Stimulated activated memory B cell treated with anti-CD40 and anti-IgM and Interleukin-4, amounts not matched to agents 10 μg/mL and 1 μg/mL and 100 μg/mL, for 72 hours (primary cell): ENCODE measurements around the gene CGAS.
"Not testable (repeated sequence)": the region's sequence is repeated elsewhere in the genome, so short reads cannot be mapped to it uniquely, and the experiment has no call there.

ENCODE experiments used
- ATAC-seq: fragments of 150-1000 bp; cut with Tn5 transposase; 2 replicates; pipeline ENCODE4 v1.10.0; 2021
- H3K27ac Mint-ChIP-seq: one replicate; pipeline ENCODE4 v1.8.0; 2022; ENCODE audit warnings: mild to moderate bottlenecking, mixed read lengths
- H3K27me3 Mint-ChIP-seq: one replicate; pipeline ENCODE4 v1.8.0; 2022; ENCODE audit warnings: mixed read lengths
- H3K36me3 Mint-ChIP-seq: one replicate; pipeline ENCODE4 v1.8.0; 2022; ENCODE audit warnings: mixed read lengths
- H3K4me1 Mint-ChIP-seq: one replicate; pipeline ENCODE4 v1.8.0; 2022; ENCODE audit warnings: mixed read lengths
- H3K4me3 Mint-ChIP-seq: one replicate; pipeline ENCODE4 v1.8.0; 2022; ENCODE audit warnings: mild to moderate bottlenecking, moderate library complexity, mixed read lengths
- H3K9me3 Mint-ChIP-seq: one replicate; pipeline ENCODE4 v1.8.0; 2022; ENCODE audit warnings: mixed read lengths

CGAS gene

DNA sequence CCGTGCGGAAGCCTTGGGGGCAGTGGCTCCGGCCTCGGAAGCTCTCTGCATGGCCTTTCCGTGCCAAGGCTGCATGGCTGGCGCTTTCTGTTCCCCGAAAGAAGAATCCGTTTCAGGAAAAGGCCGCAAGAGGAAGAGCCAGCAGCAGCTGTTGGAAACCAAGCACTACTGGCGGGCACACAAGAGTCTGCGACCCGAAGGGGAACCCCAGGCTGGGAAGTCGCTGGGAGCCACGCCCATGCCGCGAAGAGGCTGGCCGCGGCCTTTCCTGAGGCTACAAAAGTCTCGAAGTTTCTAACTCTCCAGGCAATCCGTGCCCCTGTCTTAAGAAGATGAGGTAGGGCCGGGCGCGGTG is at the start of gene CGAS:
CGAS (minus strand) TSS at position 191 of the 355 bp plus-strand sequence; CDS start at position 75, 116 bp downstream.
- Mint-ChIP-seq H3K27ac (peak within 1 kb of the TSS; percentile 96), H3K4me1 (peaks cover 28% of the 10 kb centered on the region), H3K9me3 (no peaks in the 10 kb centered on the region), H3K4me3 (peak within 1 kb of the TSS; percentile 91), H3K36me3 (peaks cover 25% of the 10 kb centered on the region), H3K27me3 (no peaks in the 10 kb centered on the region)
- ATAC-seq = peak; percentile 91

DNA sequence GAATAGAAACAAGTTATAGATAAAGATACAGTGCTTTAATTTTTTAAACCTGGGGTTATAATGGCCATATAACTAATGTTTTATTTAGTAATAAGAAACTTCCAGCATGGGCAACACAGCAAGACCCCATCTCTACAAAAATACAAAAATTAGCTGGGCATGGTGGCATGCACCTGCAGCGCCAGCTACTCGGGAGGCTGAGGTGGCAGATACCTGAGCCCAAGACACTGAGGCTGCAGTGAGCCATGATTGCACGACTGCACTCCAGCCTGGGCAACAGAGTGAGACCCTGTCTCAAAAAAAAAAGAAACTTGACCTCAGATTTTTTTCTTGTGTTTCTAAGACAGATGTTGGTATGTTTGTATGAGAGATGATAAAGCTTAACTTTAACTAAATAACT is 45.8 kb upstream of the CGAS start:
- no peak for ATAC-seq
- Mint-ChIP-seq H3K4me3 (no peak overlapping the region), H3K36me3 (peaks cover 16% of the 10 kb centered on the region), H3K27me3 (no peaks in the 10 kb centered on the region), H3K4me1 (no peaks in the 10 kb centered on the region), H3K27ac (no peak overlapping the region), H3K9me3 (no peaks in the 10 kb centered on the region)

DNA sequence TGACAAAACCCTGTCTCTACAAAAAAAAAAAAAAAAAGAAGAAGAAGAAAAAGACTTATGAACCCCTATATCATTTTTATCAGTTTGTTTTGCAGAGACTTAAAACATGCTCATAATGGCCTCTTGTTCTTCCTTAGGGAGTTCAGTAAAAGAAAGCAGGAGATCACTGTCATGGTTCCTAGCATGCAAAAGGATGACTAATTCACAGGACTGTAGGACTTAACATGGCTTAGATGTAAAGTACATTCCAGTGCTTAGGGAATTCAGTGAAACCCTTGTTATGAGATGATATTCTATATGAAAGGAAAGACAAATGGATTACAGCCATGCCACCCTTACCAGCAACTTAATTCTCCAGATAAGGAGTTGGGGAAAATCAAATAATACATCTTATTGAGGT is 39.3 kb upstream of the CGAS start:
- ATAC-seq = no peak
- H3K36me3 Mint-ChIP-seq = peaks cover 53% of the 10 kb centered on the region
- H3K27ac Mint-ChIP-seq = no peak overlapping the region
- no peaks in the 10 kb centered on the region for H3K9me3 Mint-ChIP-seq
- no peak overlapping the region for H3K4me3 Mint-ChIP-seq
- no peaks in the 10 kb centered on the region for H3K27me3 Mint-ChIP-seq
- H3K4me1 Mint-ChIP-seq = no peaks in the 10 kb centered on the region

DNA sequence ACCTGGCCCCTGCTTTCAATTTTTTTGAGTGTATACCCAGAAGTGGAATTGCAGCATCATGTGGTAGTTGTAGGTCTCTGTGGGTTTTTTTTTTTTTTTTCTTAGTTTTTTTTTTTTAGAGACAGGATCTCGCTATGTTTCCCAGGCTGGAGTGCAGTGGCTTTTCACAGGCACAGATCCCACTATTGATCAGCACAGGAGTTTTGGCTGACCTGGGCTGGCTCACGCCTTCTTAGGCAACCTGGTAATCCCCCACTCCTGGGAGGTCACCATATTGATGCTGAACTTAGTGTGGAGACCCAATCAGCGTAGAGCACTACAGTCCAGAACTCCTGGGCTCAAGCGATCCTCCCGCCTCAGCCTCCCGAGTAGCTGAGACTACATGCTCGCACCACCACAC is 35.4 kb upstream of the CGAS start:
- H3K4me1 Mint-ChIP-seq = no peaks in the 10 kb centered on the region
- no peaks in the 10 kb centered on the region for H3K27me3 Mint-ChIP-seq
- no peak overlapping the region for H3K27ac Mint-ChIP-seq
- no peak overlapping the region for H3K4me3 Mint-ChIP-seq
- H3K9me3 Mint-ChIP-seq = no peaks in the 10 kb centered on the region
- peaks cover 52% of the 10 kb centered on the region for H3K36me3 Mint-ChIP-seq
- ATAC-seq = no peak

DNA sequence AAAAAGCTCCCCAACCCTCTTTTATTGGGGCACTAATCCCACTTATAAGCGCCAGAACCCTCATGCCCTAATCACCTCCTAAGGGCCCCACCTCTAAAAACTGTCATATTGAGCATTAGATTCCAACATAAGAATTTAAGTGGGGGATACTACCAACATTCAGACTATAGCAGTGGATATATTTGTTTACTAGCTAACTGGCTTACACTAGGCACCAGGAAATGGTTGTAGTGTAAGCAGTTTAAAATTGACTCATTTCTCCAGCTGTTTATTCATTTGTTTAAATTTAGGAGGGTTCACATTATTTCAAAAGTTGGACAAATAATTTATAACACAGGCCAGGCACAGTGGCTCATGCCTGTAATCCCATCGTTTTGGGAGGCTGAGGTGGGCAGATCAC is 32.3 kb upstream of the CGAS start:
- Mint-ChIP-seq H3K4me1 (no peaks in the 10 kb centered on the region), H3K27ac (no peak overlapping the region), H3K36me3 (peaks cover 51% of the 10 kb centered on the region), H3K9me3 (no peaks in the 10 kb centered on the region), H3K4me3 (no peak overlapping the region), H3K27me3 (no peaks in the 10 kb centered on the region)
- no peak for ATAC-seq

DNA sequence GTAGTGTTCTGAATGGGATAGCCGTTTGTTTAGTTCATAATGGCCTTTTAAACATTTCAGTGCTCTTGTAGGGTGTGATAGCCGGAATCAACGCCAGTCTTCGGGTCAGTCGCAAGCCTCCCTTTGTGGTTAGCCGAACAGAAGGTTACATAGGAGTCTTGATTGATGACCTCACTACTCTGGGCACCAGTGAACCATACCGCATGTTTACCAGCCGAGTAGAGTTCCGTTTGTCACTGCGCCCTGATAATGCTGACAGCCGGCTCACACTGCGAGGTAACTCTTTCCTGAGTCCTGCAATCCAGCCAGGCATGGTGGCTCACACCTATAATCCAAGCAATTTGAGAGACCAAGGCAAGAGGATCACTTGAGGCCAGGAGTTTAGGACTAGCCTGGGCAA is 29.9 kb upstream of the CGAS start:
- H3K36me3 Mint-ChIP-seq = peaks cover 42% of the 10 kb centered on the region
- H3K9me3 Mint-ChIP-seq = no peaks in the 10 kb centered on the region
- H3K27me3 Mint-ChIP-seq = no peaks in the 10 kb centered on the region
- H3K27ac Mint-ChIP-seq = no peak overlapping the region
- ATAC-seq = no peak
- no peak overlapping the region for H3K4me3 Mint-ChIP-seq
- no peaks in the 10 kb centered on the region for H3K4me1 Mint-ChIP-seq

DNA sequence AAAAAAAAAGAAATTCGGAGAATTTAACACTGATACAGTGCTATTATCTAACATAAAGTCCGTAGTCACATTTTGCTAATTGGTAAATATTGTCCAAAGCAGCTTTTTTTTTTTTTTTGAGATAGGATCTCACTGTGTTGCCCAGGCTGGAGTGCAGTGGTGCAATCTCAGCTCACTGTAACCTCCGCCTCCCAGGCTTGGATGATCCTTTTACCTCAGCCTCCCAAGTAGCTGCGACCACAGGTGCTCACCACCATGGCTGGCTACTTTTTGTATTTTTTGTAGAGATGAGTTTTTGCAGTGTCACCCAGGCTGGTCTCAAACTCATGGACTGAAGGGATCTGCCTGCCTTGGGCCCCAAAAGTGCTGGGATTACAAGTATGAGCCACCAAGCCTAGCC is 25.3 kb upstream of the CGAS start:
- H3K4me1 Mint-ChIP-seq = peaks cover 11% of the 10 kb centered on the region
- no peaks in the 10 kb centered on the region for H3K27me3 Mint-ChIP-seq
- ATAC-seq = no peak
- H3K9me3 Mint-ChIP-seq = no peaks in the 10 kb centered on the region
- H3K27ac Mint-ChIP-seq = no peak overlapping the region
- peaks cover 40% of the 10 kb centered on the region for H3K36me3 Mint-ChIP-seq
- H3K4me3 Mint-ChIP-seq = no peak overlapping the region

DNA sequence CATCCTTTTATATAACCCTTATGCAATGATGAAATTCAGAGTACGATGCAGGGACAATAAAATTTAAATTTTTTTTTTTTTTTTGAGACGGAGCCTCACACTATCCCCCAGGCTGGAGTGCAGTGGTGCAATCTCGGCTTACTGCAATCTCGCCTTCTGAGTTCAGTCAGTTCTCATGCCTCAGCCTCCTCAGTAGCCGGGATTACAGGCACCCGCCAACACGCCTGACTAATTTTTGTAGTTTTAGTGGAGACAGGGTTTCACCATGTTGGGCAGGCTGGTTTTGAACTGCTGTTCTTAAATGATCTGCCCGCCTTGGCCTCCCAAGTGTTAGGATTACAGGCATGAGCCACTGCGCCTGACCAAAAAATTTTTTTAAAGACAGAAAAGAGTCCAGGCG is 24.6 kb upstream of the CGAS start:
- no peaks in the 10 kb centered on the region for H3K9me3 Mint-ChIP-seq
- peaks cover 18% of the 10 kb centered on the region for H3K4me1 Mint-ChIP-seq
- H3K36me3 Mint-ChIP-seq = peaks cover 40% of the 10 kb centered on the region
- no peak for ATAC-seq
- H3K27ac Mint-ChIP-seq = no peak overlapping the region
- H3K4me3 Mint-ChIP-seq = no peak overlapping the region
- H3K27me3 Mint-ChIP-seq = no peaks in the 10 kb centered on the region

DNA sequence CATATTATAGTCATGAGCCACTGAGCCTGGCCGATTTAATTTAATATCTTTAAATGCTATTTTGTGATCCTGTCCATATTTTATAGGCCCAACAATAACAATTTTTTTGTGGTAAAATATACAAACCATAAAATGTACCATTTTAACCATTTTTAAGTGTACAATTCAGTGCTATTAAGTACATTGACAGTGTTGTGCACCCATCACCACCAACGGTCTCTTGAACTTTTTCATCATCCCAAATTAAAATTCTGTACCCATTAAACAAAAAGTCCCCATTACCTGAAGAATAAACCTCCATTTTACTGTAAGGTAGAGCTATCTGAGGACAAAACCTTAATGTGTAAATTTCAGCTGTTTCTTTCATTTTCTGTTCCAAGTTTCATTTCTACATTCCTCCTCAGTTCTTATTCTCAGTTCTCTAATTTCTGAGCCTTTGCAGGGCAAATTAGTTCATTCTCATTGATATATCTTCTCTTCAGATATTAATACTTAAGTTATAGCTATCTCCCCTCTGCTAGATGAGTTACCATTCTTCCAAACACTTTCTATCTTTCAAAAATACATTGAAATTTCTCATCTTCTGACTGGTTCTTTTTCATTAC is 19.7 kb upstream of the CGAS start:
- peaks cover 34% of the 10 kb centered on the region for H3K36me3 Mint-ChIP-seq
- peak; percentile 92 for ATAC-seq

DNA sequence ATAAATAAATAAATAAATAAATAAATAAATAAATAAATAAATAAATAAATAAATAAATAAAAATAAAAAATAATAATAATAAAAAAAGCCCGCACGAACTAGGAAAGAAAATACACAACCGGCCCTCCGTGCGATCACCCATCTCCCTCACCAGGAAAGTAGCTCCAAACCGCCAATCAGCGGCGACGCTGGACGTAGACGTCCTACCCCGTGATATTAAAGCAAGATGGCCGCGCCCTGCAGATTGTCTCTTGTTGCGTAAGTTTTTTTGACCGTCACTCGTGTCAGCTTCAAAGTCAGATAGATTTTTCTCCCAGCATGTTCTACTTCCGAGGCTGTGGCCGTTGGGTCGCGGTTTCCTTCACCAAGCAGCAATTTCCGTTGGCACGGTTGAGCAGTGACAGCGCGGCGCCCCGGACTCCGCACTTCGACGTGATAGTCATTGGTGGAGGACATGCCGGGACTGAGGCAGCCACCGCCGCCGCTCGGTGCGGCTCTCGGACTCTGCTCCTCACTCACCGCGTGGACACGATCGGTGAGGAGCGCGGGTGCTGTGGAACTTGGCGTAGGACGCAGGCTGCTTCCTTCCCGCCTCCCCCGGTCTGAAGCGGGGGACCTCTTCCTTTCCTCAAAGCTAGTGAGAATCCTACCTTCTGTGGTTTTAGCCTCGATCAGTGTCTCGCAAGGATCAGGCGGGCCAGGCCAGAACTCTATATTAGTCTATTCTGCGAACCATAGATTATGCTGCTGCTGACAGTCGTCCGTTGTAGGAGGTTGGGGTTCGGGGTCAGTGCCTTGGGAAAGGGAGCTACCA is 9.6 kb upstream of the CGAS start, which contains the start of gene MTO1:
MTO1 (plus strand) TSS at position 201 of the 814 bp plus-strand sequence; CDS start at position 319, 118 bp downstream.
- ATAC-seq = peak; percentile 96
- Mint-ChIP-seq H3K27me3 (no peaks in the 10 kb centered on the region), H3K9me3 (no peaks in the 10 kb centered on the region), H3K27ac (peak within 1 kb of the TSS; percentile 98), H3K36me3 (peaks cover 10% of the 10 kb centered on the region), H3K4me3 (peak within 1 kb of the TSS; percentile 98), H3K4me1 (peaks cover 33% of the 10 kb centered on the region)

More for the DNA sequence above, 19.7 kb upstream of the CGAS start:
- H3K27ac Mint-ChIP-seq = peak overlapping the region; percentile 75
- H3K4me1 Mint-ChIP-seq = peaks cover 31% of the 10 kb centered on the region
- no peaks in the 10 kb centered on the region for H3K27me3 Mint-ChIP-seq
- peak overlapping the region; percentile 59 for H3K4me3 Mint-ChIP-seq
- no peaks in the 10 kb centered on the region for H3K9me3 Mint-ChIP-seq

DNA sequence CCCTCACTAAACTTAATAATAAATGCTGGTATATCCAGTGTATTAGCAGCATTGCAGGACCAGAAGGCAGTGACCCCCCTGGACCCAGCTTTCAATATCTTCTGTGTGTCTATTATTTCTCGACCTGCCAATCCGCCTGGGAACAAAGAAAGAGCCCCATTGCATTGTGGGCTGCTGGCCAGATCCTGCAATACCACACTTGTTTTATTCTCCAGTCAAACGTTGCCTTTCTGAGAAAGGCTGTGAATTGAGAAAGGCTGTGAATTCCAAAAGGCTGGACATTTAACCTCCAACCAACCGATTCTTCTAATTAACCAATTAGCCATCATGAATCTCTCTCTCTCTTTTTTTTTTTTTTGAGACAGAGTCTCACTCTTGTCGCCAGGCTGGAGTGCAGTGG is 8.0 kb upstream of the CGAS start:
- H3K9me3 Mint-ChIP-seq = no peaks in the 10 kb centered on the region
- H3K4me1 Mint-ChIP-seq = peaks cover 34% of the 10 kb centered on the region
- no peaks in the 10 kb centered on the region for H3K36me3 Mint-ChIP-seq
- H3K27me3 Mint-ChIP-seq = no peaks in the 10 kb centered on the region
- H3K4me3 Mint-ChIP-seq = peak overlapping the region; percentile 58
- ATAC-seq = no peak
- peak overlapping the region; percentile 98 for H3K27ac Mint-ChIP-seq

DNA sequence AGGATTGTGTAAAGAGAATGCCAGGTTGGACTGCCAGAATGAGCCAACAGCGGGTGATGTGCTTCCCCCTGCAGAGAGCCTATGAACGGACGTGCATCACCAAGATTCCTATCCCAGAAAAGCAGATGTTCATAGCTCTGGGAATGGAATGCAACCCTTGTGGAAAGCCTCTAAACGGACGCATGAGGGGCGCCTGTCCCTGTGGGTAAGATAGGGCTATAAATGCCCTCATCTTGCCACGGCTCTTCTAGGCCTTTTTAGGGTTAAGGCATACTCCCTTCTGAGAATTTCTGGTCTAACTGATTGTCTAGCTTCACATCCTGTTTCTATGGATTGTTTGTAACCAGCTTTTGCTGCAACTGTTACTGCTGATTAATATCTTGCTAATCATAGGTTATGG is 7.4 kb upstream of the CGAS start:
- H3K4me3 Mint-ChIP-seq, H3K27me3 Mint-ChIP-seq, H3K9me3 Mint-ChIP-seq, H3K36me3 Mint-ChIP-seq, ATAC-seq: not testable (repeated sequence)
- Mint-ChIP-seq H3K4me1 (peaks cover 34% of the 10 kb centered on the region), H3K27ac (peak overlapping the region; percentile 98)

DNA sequence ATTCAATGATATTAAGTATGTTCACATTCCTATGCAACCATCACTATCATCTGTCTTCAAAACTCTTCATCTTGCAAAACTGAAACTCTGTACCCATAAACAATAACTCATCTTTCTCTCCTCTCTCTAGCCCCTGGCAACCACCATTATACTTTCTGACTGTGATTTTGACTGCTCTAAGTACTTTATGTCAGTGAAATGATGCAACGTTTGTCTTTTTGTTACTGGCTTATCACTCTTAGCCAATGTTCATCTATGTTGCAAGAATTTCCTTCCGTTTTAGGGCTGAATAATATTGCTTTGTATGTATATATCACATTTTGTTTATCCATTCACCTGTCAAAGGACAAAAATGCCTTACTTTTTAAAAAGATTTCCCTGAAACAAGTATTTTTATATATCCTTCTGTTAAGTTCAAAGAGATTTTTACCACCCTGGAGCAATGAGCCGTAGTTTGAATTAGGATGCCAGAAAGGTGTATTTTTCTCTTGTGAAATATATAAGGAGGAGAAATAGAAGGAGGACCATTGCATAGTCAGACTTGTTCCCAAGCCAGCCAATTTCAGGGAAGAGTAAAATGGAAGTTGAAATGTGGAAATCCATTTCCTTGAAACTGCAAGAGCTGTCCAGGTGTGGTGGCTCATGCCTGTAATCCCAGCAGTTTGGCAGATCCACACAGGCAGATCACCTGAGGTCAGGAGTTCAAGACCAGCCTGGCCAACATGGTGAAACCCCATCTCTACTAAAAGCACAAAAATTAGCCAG is 4.0 kb upstream of the CGAS start:
- Mint-ChIP-seq H3K27ac (no peak overlapping the region), H3K27me3 (no peaks in the 10 kb centered on the region), H3K4me3 (no peak overlapping the region), H3K36me3 (peaks cover under 1% of the 10 kb centered on the region), H3K4me1 (peaks cover 25% of the 10 kb centered on the region), H3K9me3 (no peaks in the 10 kb centered on the region)
- ATAC-seq = no peak

DNA sequence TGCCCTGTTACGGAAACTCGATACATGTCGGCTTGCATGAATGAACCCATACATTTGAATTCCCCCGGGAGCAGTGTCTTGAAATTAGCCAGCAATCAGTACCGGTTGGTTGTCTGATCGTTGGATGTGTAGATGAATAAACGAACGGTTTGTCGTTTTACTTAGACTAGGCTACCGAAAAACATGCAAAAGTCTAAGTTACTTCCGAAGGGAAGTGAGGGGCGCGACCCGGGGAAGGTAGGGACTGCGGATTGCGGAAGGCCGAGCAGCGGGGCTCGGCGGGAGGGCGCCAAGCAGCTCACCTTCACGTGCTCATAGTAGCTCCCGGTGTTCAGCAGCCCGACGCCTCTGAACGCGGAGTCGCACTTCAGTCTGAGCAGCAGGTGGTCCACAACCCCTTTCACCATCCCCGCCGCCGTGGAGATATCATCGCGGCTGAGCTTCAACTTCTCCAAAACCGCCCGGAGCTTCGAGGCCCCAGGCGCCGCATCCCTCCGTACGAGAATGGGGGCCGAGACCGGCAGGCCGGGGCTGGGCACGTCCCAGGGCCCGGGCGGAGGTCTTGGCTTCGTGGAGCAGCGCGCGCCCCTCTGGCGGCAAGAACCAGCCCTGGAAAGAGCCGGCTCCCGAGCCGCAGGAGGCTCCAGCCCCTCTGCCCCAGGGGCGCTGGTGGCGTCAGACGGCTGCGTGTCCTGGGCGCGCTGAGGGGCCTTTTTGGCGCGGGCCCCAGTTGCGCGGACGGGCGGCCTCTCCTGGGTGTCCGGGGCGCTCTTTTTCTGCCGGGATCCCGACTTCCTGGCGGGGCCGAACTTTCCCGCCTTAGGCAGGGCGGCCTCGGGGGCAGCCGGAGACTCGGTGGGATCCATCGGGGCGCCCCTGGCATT is 632 bp downstream of the CGAS start:
- Mint-ChIP-seq H3K27me3 (no peaks in the 10 kb centered on the region), H3K36me3 (peaks cover 25% of the 10 kb centered on the region), H3K4me3 (peak overlapping the region; percentile 91), H3K27ac (peak overlapping the region; percentile 96), H3K4me1 (peaks cover 28% of the 10 kb centered on the region), H3K9me3 (no peaks in the 10 kb centered on the region)
- ATAC-seq = peak; percentile 77

DNA sequence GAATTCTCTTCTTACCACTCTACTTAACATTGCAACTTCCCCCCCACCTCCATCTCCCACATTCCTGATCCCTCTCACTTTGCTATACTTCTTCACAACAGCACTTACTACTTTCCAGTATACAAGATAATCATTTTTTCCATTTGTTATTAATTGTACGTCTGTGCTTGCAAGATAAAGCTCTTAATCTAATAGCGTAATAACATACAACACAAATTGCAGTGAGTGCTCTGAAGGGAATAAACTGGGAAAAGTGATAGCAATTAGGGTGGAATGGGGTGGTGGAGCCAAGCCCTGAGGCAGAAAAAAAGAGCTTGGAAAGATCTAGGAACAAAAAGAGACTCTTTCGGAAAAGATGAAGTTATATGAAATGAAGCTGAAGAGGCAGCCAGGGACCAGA is 8.5 kb downstream of the CGAS start:
- Mint-ChIP-seq H3K27me3 (no peaks in the 10 kb centered on the region), H3K36me3 (peaks cover 51% of the 10 kb centered on the region), H3K4me3 (no peak overlapping the region), H3K27ac (no peak overlapping the region), H3K9me3 (no peaks in the 10 kb centered on the region), H3K4me1 (peaks cover 37% of the 10 kb centered on the region)
- ATAC-seq = no peak
